ENCODE measurements around the gene GTF2H2.
"Not testable (repeated sequence)": the region's sequence is repeated elsewhere in the genome, so short reads cannot be mapped to it uniquely, and the experiment has no call there.

The GTF2H2 gene

DNA sequence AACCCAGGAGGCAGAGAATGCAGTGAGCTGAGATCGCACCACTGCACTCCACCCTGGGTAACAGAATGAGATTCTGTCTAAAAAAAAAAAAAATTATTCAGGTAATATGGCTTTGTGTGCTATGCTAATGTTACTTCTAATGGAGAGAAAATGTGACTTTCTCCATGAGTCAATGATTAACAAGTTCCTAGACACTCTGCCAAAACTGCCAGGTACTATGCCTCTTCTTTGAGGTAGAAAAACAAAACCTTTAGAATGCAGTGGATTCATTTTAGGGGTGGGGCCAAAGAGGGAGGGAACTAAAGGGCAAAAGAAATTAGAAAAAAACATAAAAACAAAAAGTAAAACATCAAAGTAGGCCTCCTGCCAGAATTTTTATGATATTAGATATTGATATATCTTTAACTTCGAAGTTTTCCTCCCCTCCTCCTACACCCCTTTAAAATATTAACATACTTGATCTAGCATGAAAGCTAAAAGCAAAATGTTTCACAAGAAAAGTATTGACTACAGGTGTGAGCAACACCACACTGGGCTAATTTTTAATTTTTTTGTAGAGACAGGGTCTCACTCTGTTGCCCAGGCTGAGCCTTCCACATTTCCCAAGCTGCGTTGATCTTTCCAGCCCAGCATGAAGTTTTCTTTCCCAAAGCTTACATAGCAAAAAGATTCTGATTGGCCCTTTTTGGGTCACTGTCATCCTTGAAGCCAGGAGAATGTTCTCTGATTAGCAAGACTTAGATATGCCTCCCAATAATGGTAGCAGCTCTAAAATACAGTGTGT lies 17.0 kb upstream of the GTF2H2 start:
- H3K9me3 ChIP-seq (ENCODE audit: control insufficient read depth, insufficient read depth, low read length); H3K36me3 ChIP-seq (ENCODE audit: control insufficient read depth, low read length); H3K9me2 ChIP-seq (replicated peaks; ENCODE audit: control insufficient read depth, low read length); H3K4me2 ChIP-seq (ENCODE audit: low read length); H3F3A ChIP-seq (ENCODE audit: control insufficient read depth, insufficient read depth); H3K79me2 ChIP-seq (ENCODE audit: control insufficient read depth, low read length); H4K20me1 ChIP-seq (ENCODE audit: control insufficient read depth, insufficient read depth, low read depth, low read length); H3K4me3 ChIP-seq (ENCODE audit: low read length); H3K27ac ChIP-seq (ENCODE audit: low read depth, low read length); H3K27me3 ChIP-seq (ENCODE audit: control insufficient read depth, low read length); H3K4me1 ChIP-seq (ENCODE audit: control insufficient read depth, low read length): not testable (repeated sequence)

DNA sequence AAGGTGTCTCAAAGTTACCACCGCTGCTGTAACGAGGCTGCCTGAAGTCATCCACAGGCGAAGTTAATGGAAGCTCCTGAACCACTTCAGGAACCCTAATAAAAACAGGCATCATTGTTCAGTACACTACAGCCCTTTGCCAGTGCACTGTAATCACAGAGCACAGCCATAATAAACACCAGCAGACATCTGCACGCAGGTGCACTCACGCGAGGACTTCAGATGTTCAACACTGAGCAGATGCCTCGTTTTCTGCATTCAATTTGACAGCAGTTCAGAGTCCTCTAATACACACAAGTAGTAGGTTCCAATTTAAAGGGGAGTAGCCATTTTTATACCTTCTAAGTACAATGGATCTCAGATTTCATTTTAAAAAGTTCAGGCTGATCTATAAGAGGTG lies 15.4 kb upstream of the GTF2H2 start:
- not testable (repeated sequence) for H3K27me3 ChIP-seq (ENCODE audit: control insufficient read depth, low read length); H3K9me3 ChIP-seq (ENCODE audit: control insufficient read depth, insufficient read depth, low read length); H3K79me2 ChIP-seq (ENCODE audit: control insufficient read depth, low read length); H3K27ac ChIP-seq (ENCODE audit: low read depth, low read length); H3K4me3 ChIP-seq (ENCODE audit: low read length); H3K4me2 ChIP-seq (ENCODE audit: low read length); H3K36me3 ChIP-seq (ENCODE audit: control insufficient read depth, low read length); H3F3A ChIP-seq (ENCODE audit: control insufficient read depth, insufficient read depth); H4K20me1 ChIP-seq (ENCODE audit: control insufficient read depth, insufficient read depth, low read depth, low read length); H3K4me1 ChIP-seq (ENCODE audit: control insufficient read depth, low read length); H3K9me2 ChIP-seq (replicated peaks; ENCODE audit: control insufficient read depth, low read length)

DNA sequence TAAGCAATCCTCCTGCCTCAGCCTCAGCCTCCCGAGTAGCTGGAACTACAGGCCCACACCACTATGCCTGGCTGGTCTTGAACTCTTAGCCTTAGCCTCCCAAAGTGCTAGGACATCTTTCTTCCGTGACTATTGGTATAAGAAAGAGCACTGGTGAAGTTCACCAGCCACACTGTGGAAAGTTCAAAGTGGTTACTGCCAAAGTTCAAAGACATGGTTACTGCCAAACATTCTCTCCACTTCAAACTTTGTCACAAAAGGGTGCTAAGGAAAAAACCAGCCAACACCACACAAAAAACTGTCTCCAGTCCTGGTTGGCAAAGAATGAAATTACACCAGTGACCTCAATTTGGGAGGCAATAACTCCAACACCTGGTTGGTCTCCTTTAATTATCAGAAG lies 14.9 kb upstream of the GTF2H2 start:
- not testable (repeated sequence) for H3K9me3 ChIP-seq (ENCODE audit: control insufficient read depth, insufficient read depth, low read length); H3K79me2 ChIP-seq (ENCODE audit: control insufficient read depth, low read length); H3K4me1 ChIP-seq (ENCODE audit: control insufficient read depth, low read length); H3K4me2 ChIP-seq (ENCODE audit: low read length); H3F3A ChIP-seq (ENCODE audit: control insufficient read depth, insufficient read depth); H3K27ac ChIP-seq (ENCODE audit: low read depth, low read length); H3K4me3 ChIP-seq (ENCODE audit: low read length); H3K27me3 ChIP-seq (ENCODE audit: control insufficient read depth, low read length); H3K9me2 ChIP-seq (replicated peaks; ENCODE audit: control insufficient read depth, low read length); H4K20me1 ChIP-seq (ENCODE audit: control insufficient read depth, insufficient read depth, low read depth, low read length); H3K36me3 ChIP-seq (ENCODE audit: control insufficient read depth, low read length)

DNA sequence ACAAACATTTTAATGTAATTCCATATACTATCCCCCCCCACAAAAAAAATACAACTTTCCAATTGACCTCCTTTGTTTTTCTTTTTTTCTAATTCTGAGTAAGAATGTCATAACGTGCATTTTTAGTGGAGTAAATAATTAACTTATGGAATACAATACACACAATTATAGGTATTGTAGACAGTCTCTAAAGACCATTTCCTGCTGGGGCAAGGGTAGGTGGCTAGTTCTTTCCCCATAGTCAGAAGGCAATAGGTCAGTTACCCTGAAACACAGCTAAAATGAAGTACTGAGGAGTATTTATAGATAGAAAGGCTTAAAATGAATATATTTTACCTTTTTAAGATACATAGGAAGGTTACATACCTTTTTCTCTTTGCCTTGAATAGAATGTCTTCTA lies 6.2 kb downstream of the GTF2H2 start:
- not testable (repeated sequence) for H4K20me1 ChIP-seq (ENCODE audit: control insufficient read depth, insufficient read depth, low read depth, low read length); H3K9me2 ChIP-seq (replicated peaks; ENCODE audit: control insufficient read depth, low read length); H3K79me2 ChIP-seq (ENCODE audit: control insufficient read depth, low read length); H3F3A ChIP-seq (ENCODE audit: control insufficient read depth, insufficient read depth); H3K9me3 ChIP-seq (ENCODE audit: control insufficient read depth, insufficient read depth, low read length); H3K27ac ChIP-seq (ENCODE audit: low read depth, low read length); H3K4me3 ChIP-seq (ENCODE audit: low read length); H3K4me2 ChIP-seq (ENCODE audit: low read length); H3K27me3 ChIP-seq (ENCODE audit: control insufficient read depth, low read length); H3K36me3 ChIP-seq (ENCODE audit: control insufficient read depth, low read length); H3K4me1 ChIP-seq (ENCODE audit: control insufficient read depth, low read length)

DNA sequence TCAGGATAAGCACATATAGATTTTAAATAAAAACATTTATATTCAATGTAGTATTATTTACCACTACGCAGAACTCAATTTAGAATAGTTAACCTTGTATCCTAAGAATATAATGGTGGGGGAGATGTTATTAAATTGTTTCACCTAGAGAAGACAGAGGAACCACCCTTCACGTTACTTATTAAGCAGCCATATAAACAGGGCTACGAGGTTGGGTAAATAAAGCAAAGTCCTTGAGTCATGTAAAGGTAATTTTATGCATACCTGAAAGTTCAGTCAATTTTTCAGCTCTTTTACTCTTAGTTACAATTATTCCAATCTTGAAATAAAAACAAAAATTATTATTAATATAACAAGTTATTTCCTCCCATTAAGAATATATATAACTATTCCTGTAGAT lies 8.1 kb downstream of the GTF2H2 start:
- H3K4me3 ChIP-seq (ENCODE audit: low read length); H3F3A ChIP-seq (ENCODE audit: control insufficient read depth, insufficient read depth); H3K4me2 ChIP-seq (ENCODE audit: low read length); H3K27me3 ChIP-seq (ENCODE audit: control insufficient read depth, low read length); H3K9me3 ChIP-seq (ENCODE audit: control insufficient read depth, insufficient read depth, low read length); H3K9me2 ChIP-seq (replicated peaks; ENCODE audit: control insufficient read depth, low read length); H3K27ac ChIP-seq (ENCODE audit: low read depth, low read length); H4K20me1 ChIP-seq (ENCODE audit: control insufficient read depth, insufficient read depth, low read depth, low read length); H3K36me3 ChIP-seq (ENCODE audit: control insufficient read depth, low read length); H3K79me2 ChIP-seq (ENCODE audit: control insufficient read depth, low read length); H3K4me1 ChIP-seq (ENCODE audit: control insufficient read depth, low read length): not testable (repeated sequence)

DNA sequence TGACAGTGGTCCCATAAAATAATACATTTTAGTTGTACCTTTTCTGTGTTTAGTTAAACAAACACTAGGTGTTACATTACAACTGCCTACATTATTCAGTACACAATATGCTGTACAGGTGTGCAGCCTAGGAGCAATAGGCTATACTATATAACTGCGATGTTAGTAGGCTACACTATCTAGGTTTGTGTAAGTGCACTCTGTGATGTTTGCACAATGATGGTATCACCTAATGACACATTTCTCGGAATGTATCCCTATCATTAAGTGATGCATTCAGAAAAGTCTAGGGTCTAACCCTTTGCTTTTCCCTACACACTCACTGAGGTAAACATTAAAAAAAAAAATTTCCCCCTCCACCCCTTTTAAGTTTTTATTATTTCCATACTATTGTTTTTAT lies 22.7 kb downstream of the GTF2H2 start:
- H3F3A ChIP-seq (ENCODE audit: control insufficient read depth, insufficient read depth); H4K20me1 ChIP-seq (ENCODE audit: control insufficient read depth, insufficient read depth, low read depth, low read length); H3K9me3 ChIP-seq (ENCODE audit: control insufficient read depth, insufficient read depth, low read length); H3K4me3 ChIP-seq (ENCODE audit: low read length); H3K27me3 ChIP-seq (ENCODE audit: control insufficient read depth, low read length); H3K36me3 ChIP-seq (ENCODE audit: control insufficient read depth, low read length); H3K4me2 ChIP-seq (ENCODE audit: low read length); H3K4me1 ChIP-seq (ENCODE audit: control insufficient read depth, low read length); H3K27ac ChIP-seq (ENCODE audit: low read depth, low read length); H3K79me2 ChIP-seq (ENCODE audit: control insufficient read depth, low read length); H3K9me2 ChIP-seq (replicated peaks; ENCODE audit: control insufficient read depth, low read length): not testable (repeated sequence)

DNA sequence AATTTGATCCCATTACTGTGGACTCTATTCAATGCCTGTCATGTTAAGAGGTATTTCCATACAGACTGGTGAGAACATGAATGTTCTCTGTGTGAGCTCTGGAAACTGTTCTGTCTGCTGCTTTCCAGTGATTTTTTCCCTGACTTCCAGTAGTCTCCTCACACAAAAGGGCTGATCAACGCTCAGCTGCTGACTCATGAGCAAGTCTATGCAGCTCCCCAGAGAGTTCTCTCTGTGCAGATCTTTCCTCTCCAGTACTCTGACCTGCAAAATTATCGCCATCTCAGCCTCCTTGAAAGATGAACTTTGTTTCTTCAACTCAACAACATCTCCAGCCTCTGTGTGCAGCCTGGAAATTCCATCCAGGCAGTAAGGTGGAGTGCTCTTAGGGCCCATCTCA lies 23.3 kb downstream of the GTF2H2 start:
- not testable (repeated sequence) for H3K27me3 ChIP-seq (ENCODE audit: control insufficient read depth, low read length); H3K27ac ChIP-seq (ENCODE audit: low read depth, low read length); H3K9me3 ChIP-seq (ENCODE audit: control insufficient read depth, insufficient read depth, low read length); H3K9me2 ChIP-seq (replicated peaks; ENCODE audit: control insufficient read depth, low read length); H4K20me1 ChIP-seq (ENCODE audit: control insufficient read depth, insufficient read depth, low read depth, low read length); H3K79me2 ChIP-seq (ENCODE audit: control insufficient read depth, low read length); H3K4me2 ChIP-seq (ENCODE audit: low read length); H3K4me3 ChIP-seq (ENCODE audit: low read length); H3K36me3 ChIP-seq (ENCODE audit: control insufficient read depth, low read length); H3F3A ChIP-seq (ENCODE audit: control insufficient read depth, insufficient read depth); H3K4me1 ChIP-seq (ENCODE audit: control insufficient read depth, low read length)

DNA sequence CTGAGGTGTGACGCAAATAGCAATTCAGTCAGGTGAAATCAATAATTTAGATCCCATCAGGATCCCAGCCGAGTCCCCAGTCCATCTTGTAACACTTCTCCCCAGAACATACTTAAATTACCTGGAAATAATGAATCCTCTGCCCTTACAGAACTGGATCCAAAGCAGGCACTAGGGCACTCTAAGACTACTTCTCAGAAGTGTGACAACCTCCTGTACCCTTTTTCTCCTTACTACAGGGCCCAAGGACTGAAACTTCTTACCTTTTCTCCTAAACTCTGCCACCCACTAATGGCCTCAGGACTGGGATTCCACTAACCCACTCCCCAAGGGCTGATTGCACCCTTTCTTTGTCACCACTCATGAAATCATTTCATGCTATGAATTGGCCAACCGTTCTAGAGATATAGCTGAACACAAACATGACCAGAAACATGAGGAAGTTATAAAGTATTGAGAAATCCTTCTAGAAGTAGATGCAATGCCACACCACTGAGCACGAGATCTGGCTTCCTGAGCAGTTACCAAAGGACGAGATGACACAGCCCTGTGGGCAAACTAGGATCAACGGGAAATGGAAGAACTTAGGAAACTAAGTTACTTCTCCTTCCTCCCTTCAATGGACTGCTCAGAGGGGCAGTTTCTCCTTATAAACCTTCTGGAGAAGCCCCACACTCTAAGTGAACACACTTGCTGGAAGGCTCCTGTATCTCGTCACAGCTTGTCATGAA lies 36.3 kb downstream of the GTF2H2 start:
- H3F3A ChIP-seq (ENCODE audit: control insufficient read depth, insufficient read depth); H3K4me2 ChIP-seq (ENCODE audit: low read length); H3K79me2 ChIP-seq (ENCODE audit: control insufficient read depth, low read length); H3K9me2 ChIP-seq (replicated peaks; ENCODE audit: control insufficient read depth, low read length); H3K27ac ChIP-seq (ENCODE audit: low read depth, low read length); H3K4me1 ChIP-seq (ENCODE audit: control insufficient read depth, low read length); H3K27me3 ChIP-seq (ENCODE audit: control insufficient read depth, low read length); H3K4me3 ChIP-seq (ENCODE audit: low read length); H3K9me3 ChIP-seq (ENCODE audit: control insufficient read depth, insufficient read depth, low read length); H3K36me3 ChIP-seq (ENCODE audit: control insufficient read depth, low read length); H4K20me1 ChIP-seq (ENCODE audit: control insufficient read depth, insufficient read depth, low read depth, low read length): not testable (repeated sequence)
